Measurements from ENCODE around the gene ZNF789. TPM values are rescaled to one million over a fixed set of nuclear protein-coding genes. Genes with fewer than 3 reads are reported as not detected.
"Not testable (repeated sequence)": the region's sequence is repeated elsewhere in the genome, so short reads cannot be mapped to it uniquely, and the experiment has no call there.

ZNF789 gene
- total RNA-seq, 1 donor from 2014 or later: 20.2 TPM

DNA sequence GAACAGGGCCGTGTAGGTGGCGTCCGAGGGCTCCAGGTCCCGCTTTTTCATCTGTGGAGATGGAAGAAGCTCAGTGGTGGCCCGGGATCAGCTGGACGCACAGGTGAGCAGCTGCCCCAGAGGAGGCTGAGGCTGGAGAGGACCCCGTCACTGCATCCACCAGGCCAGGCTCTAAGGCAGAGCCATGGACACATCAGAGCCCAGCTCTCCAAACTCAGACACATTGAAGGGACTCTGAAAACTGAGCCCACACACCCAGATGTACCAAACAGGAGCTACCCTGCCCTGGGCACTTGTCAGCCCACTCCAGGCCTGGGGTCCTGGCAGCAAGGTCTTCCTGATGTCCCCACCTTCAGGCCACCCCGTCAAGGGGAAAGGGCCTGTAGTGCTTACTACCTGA, 42.9 kb upstream of the ZNF789 start:
- Mint-ChIP-seq H3K4me3 (no peak overlapping the region), H3K27ac (no peak overlapping the region), H3K36me3 (peaks cover 11% of the 10 kb centered on the region), H3K27me3 (ENCODE audit: insufficient read depth, low read depth) (peaks cover 3% of the 10 kb centered on the region), H3K9me3 (no peaks in the 10 kb centered on the region), H3K4me1 (no peaks in the 10 kb centered on the region)
- no peaks in the 10 kb centered on the region for H3K9me3 ChIP-seq (ENCODE audit: low read depth)
- H4K20me1 ChIP-seq (ENCODE audit: low read depth): no peaks in the 10 kb centered on the region
- H3K27me3 ChIP-seq: no peaks in the 10 kb centered on the region
- no peaks in the 10 kb centered on the region for H3K36me3 ChIP-seq
- no peak overlapping the region for H2AFZ ChIP-seq (replicated peaks)
- no peak for DNase-seq (ENCODE audit: low spot score)
- TF ChIP-seq EZH2 (IDR thresholded peaks at IDR 0.05): no peak
- no peak for TF ChIP-seq EZH2phosphoT487 (IDR thresholded peaks at IDR 0.05)
- TF ChIP-seq, protein P1, sequence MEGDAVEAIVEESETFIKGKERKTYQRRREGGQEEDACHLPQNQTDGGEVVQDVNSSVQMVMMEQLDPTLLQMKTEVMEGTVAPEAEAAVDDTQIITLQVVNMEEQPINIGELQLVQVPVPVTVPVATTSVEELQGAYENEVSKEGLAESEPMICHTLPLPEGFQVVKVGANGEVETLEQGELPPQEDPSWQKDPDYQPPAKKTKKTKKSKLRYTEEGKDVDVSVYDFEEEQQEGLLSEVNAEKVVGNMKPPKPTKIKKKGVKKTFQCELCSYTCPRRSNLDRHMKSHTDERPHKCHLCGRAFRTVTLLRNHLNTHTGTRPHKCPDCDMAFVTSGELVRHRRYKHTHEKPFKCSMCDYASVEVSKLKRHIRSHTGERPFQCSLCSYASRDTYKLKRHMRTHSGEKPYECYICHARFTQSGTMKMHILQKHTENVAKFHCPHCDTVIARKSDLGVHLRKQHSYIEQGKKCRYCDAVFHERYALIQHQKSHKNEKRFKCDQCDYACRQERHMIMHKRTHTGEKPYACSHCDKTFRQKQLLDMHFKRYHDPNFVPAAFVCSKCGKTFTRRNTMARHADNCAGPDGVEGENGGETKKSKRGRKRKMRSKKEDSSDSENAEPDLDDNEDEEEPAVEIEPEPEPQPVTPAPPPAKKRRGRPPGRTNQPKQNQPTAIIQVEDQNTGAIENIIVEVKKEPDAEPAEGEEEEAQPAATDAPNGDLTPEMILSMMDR (IDR thresholded peaks at IDR 0.05): no peak
- no peak overlapping the region for H3K27ac ChIP-seq
- H3K9ac ChIP-seq: no peak overlapping the region
- no peaks in the 10 kb centered on the region for H3K79me2 ChIP-seq (ENCODE audit: low read depth)
- H3K4me2 ChIP-seq: no peak overlapping the region
- H3K4me1 ChIP-seq: no peaks in the 10 kb centered on the region
- H3K4me3 ChIP-seq: no peak overlapping the region
- no peaks in the 10 kb centered on the region for H3F3A ChIP-seq (ENCODE audit: low read depth)

DNA sequence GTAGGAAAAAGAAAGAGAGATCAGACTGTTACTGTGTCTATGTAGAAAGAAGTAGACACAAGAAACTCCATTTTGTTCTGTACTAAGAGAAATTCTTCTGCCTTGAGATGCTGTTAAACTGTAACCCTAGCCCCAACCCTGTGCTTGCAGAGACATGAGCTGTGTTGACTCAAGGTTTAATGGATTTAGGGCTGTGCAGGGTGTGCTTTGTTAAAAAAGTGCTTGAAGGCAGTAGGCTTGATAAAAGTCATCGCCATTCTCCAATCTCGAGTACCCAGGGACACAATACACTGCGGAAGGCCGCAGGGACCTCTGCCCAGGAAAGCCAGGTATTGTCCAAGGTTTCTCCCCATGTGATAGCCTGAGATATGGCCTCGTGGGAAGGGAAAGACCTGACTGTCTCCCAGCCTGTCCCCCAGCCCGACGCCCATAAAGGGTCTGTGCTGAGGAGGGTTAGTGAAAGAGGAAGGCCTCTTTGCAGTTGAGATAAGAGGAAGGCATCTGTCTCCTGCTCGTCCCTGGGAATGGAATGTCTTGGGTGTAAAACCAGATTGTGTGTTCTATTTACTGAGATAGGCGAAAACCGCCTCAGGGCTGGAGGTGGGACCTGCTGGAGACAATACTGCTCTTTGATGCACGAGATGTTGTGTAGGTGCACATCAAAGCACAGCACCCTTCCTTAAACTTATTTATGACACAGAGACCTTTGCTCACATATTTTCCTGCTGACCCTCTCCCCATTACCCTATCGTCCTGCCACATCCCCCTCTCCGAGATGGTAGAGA, 40.7 kb upstream of the ZNF789 start:
- not testable (repeated sequence) for H3K4me3 ChIP-seq; H4K20me1 ChIP-seq (ENCODE audit: low read depth); H3K9me3 Mint-ChIP-seq; H2AFZ ChIP-seq (replicated peaks); H3K27me3 ChIP-seq; H3K27me3 Mint-ChIP-seq (ENCODE audit: insufficient read depth, low read depth); H3K9me3 ChIP-seq (ENCODE audit: low read depth); H3K4me1 Mint-ChIP-seq; H3K36me3 Mint-ChIP-seq; H3K4me2 ChIP-seq; H3K36me3 ChIP-seq; H3K27ac Mint-ChIP-seq; DNase-seq (ENCODE audit: low spot score); H3K4me1 ChIP-seq; H3K27ac ChIP-seq; H3K9ac ChIP-seq; H3F3A ChIP-seq (ENCODE audit: low read depth)
- H3K79me2 ChIP-seq (ENCODE audit: low read depth): peaks cover 18% of the 10 kb centered on the region
- peak overlapping the region; percentile 24 for H3K4me3 Mint-ChIP-seq

DNA sequence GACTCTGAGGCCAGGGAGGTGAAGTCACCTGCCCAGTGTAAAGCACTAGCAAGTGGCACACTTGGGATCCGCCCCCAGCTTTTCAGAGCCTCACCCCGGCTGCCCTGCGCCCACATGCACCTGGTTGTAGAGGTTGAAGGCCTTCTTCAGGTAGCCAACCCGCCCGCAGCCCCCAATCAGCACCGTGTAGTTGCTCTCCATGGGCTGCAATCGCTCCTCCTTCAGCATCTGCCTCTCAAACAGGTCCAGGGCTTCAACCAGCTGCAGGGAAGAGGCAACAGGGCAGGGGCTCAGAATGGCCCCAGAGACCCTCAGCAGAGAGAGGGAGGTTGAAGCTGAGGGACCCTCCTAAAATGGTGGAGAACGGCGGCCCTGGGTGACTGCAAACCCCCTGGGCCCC, 39.5 kb upstream of the ZNF789 start:
- Histone ChIP-seq H3K79me2 (ENCODE audit: low read depth) (peaks cover 31% of the 10 kb centered on the region), H3K36me3 (no peaks in the 10 kb centered on the region), H3K27me3 (no peaks in the 10 kb centered on the region), H3K9me3 (ENCODE audit: low read depth) (no peaks in the 10 kb centered on the region), H4K20me1 (ENCODE audit: low read depth) (no peaks in the 10 kb centered on the region), H3K9ac (no peak overlapping the region), H3K4me3 (no peak overlapping the region), H3K4me2 (no peak overlapping the region), H3K4me1 (peaks cover 3% of the 10 kb centered on the region), H3K27ac (no peak overlapping the region), H3F3A (ENCODE audit: low read depth) (no peaks in the 10 kb centered on the region), H2AFZ (replicated peaks) (no peak overlapping the region)
- Mint-ChIP-seq H3K27ac (no peak overlapping the region), H3K4me1 (peaks cover 4% of the 10 kb centered on the region), H3K4me3 (no peak overlapping the region), H3K9me3 (no peaks in the 10 kb centered on the region), H3K36me3 (peaks cover 7% of the 10 kb centered on the region), H3K27me3 (ENCODE audit: insufficient read depth, low read depth) (peaks cover 5% of the 10 kb centered on the region)
- DNase-seq (ENCODE audit: low spot score): no peak
- no peak for TF ChIP-seq EZH2phosphoT487 (IDR thresholded peaks at IDR 0.05)
- no peak for TF ChIP-seq EZH2 (IDR thresholded peaks at IDR 0.05)
- TF ChIP-seq, protein P1 (IDR thresholded peaks at IDR 0.05): no peak

DNA sequence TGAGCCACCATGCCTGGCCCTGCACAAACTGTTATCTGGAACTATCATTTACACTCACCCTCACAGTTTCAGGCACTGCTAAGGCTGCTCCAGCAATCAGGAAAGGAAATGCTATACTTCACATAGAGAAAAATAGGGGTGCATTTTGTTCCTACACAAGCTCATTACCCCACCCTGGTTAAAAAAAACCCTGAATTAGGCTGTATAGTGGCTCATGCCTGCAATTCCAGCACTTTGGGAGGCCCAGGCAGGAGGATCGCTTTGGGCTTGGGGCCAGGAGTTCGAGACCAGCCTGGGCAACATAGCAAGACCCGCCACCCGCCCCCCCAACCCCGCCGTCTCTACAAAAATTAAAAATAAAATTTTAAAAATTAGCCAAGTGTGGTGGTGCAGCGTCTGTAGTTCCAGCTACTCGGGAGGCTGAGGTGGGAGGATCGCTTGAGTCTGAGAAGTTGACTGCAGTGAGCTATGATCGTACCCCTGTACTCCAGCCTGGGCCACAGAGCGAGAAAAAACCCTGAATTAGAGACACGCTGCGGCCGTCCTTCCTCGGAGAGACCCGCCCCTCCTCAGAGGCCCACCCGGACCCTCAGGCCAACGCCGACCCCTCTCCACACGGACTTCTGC, 34.6 kb upstream of the ZNF789 start:
- Histone ChIP-seq H3F3A (ENCODE audit: low read depth) (peaks cover 11% of the 10 kb centered on the region), H3K4me2 (peak overlapping the region; percentile 77), H3K9ac (peak overlapping the region; percentile 72), H2AFZ (replicated peaks) (peak overlapping the region; percentile 80), H3K4me1 (peaks cover 10% of the 10 kb centered on the region), H3K9me3 (ENCODE audit: low read depth) (no peaks in the 10 kb centered on the region), H4K20me1 (ENCODE audit: low read depth) (peaks cover 29% of the 10 kb centered on the region), H3K27me3 (no peaks in the 10 kb centered on the region), H3K4me3 (peak overlapping the region; percentile 90), H3K79me2 (ENCODE audit: low read depth) (peaks cover 75% of the 10 kb centered on the region), H3K27ac (no peak overlapping the region), H3K36me3 (peaks cover 4% of the 10 kb centered on the region)
- Mint-ChIP-seq H3K4me3 (peak overlapping the region; percentile 99), H3K36me3 (peaks cover 10% of the 10 kb centered on the region), H3K9me3 (no peaks in the 10 kb centered on the region), H3K27me3 (ENCODE audit: insufficient read depth, low read depth) (peaks cover 10% of the 10 kb centered on the region), H3K27ac (no peak overlapping the region), H3K4me1 (peaks cover 20% of the 10 kb centered on the region)
- TF ChIP-seq, protein P1 (IDR thresholded peaks at IDR 0.05): no peak
- no peak for TF ChIP-seq EZH2 (IDR thresholded peaks at IDR 0.05)
- no peak for TF ChIP-seq EZH2phosphoT487 (IDR thresholded peaks at IDR 0.05)
- DNase-seq (ENCODE audit: low spot score): no peak

Data from neural progenitor cell (in vitro differentiated cells).